Occipital lobe (tissue), 2 donors: ENCODE measurements around the gene HSH2D. TPM values are rescaled to one million over a fixed set of nuclear protein-coding genes. Genes with fewer than 3 reads are reported as not detected.
"Not testable (repeated sequence)": the region's sequence is repeated elsewhere in the genome, so short reads cannot be mapped to it uniquely, and the experiment has no call there.

Source experiments
- DNase-seq: peaks from one replicate; lab custom pipeline; 2025; lab: John Stamatoyannopoulos, UW
- total RNA-seq: library from RNA; depleted of rRNA; stranded (reverse); fragments of >200 nt; gene quantifications from one replicate; pipeline ENCODE4 v1.2.3, GENCODE V29; 2014

Gene HSH2D, protein sequence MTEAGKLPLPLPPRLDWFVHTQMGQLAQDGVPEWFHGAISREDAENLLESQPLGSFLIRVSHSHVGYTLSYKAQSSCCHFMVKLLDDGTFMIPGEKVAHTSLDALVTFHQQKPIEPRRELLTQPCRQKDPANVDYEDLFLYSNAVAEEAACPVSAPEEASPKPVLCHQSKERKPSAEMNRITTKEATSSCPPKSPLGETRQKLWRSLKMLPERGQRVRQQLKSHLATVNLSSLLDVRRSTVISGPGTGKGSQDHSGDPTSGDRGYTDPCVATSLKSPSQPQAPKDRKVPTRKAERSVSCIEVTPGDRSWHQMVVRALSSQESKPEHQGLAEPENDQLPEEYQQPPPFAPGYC
- not detected for total RNA-seq

DNA sequence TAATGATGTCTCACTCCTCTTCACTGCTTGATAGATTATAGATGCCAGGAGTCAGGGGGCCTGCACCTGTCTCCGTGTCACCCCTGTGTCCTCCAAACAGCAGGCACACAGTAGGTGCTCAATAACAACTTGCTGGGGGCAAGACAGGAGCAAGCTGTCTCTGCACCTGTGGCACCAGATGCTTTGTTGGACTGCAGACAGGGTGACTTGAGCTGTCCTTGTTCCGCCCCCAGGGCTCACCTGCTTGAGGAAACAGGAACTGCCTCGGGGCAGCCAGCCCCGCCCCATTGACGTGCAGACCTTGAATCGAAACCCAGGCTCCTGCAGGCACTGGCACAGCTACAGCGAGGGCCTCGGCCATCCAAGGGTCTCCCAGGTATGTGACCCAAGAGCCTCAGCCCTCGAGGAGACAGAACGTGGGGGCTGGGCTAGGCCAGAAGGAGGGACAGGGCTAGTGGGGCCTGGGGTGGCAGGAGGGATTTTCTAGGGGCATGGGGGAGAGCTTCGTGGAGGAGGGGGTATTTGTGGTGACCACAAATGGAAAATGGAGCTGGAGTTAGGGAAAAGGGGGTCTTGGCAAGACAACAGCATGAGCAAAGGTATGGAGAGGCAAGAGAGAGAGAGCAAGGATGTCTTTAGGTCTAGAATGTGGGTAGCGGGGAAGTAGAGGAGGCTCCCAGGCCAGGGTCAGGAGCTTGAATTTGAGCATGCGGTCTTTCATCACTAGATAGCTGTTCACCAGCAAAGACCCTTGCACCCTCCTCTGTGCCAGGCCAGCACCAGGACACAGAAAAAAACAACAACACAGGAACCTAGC, at the start of gene HSH2D:
Gene HSH2D, plus strand, starts transcription at position 287 of the 817 bp plus-strand sequence. CDS start 5,066 bp downstream, outside the sequence.
- no peak for DNase-seq

GRCh38 chr19:16094360-16095070, 49.0 kb upstream of the HSH2D start:
- no peak for DNase-seq

DNA sequence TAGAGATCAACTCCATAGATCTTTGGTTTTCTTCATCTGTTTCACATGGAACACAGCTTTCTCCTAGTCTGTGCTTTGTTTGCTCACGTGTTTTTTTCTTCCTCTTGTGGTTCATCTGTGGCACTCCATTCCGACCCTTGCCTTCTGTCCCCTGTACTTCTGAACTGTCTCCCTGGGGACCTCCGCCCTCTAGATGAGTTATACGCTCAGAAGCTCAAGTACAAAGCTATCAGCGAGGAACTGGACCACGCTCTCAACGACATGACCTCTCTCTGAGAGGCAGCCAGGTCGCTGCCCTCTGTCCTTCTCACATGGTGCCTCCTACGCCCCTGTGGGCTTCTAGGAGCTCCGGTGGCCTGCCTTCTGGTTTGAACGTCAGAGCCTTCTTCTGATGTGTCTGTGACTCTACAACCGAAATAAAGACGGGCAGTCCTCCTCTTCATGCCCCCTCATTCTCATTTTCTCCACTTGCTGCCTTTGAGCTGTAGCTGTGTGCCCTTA, 48.4 kb upstream of the HSH2D start:
- DNase-seq = no peak

- DNase-seq = no peak
These were observed 47.1 kb upstream of the HSH2D start for GRCh38 chr19:16096280-16096855.

- no peak for DNase-seq
These were observed 45.1 kb upstream of the HSH2D start for GRCh38 chr19:16098416-16098768.

- no peak for DNase-seq
These were observed 44.7 kb upstream of the HSH2D start for GRCh38 chr19:16098821-16099220.

DNA sequence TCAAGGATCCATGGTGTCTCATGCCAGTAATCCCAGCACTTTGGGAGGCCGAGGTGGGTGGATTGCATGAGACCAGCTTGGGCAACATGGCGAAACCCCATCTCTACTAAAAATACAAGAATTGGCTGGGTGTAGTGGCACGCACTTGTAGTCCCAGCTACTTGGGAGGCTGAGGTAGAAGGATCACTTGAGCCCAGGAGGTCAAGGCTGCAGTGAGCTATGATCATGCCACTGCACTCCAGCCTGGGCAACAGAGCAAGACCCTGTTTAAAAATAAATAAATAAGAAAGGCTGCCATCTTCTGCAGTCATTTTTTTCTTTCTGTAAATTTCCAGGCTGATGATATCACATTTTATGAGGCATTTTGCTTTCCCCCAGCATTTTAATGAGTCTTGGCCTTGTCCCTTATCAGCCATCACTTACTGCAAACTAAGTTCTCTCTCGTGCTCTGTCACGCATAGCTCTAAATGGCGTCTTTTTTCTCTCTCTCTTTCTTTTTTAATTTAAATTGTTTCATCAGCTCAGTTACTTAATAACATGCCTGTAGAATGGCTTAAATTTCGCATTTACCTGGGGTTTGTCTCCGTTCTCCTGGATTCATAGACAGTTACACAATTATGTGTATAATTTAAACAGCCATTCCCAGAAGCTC, 44.0 kb upstream of the HSH2D start:
- DNase-seq = not testable (repeated sequence)

- no peak for DNase-seq
These were observed 43.0 kb upstream of the HSH2D start for GRCh38 chr19:16100524-16100923.

DNA sequence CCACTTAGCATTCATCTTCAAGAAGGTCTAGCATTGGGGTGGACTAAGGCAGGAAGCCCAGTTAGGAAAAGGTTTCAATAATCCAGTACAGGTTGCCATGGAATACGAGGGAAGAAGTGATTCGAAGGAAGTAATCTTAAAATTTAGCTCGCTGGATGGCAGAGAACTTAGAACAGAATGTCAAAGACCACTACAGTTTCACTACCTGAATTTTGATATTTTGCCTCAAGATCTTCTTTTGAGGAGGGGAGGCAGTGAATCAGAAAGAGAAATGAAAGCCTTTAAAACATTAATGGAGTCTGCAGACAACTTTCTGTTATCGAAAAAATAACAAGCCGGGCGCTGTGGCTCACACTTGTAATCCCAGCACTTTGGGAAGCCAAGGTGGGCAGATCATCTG, 38.8 kb upstream of the HSH2D start:
- no peak for DNase-seq

DNA sequence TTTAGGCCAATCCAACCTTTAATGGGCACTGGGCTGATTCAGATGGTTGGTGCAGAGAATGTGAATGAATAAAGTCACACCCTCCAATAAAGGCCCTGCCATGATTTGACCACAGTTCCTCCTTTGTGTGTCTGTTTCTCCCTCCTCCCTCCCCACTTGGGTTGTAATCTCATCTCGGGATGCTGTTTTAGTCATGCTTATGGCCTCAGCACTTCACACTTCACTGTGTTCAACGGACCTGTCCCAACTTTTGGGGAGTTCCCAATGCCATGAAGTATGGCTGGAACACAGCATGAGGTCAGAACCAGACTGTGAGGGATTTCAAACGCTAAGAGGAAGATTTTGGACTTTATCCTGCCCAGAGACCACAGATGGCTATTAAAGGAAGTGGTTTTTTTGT, 37.4 kb upstream of the HSH2D start:
- no peak for DNase-seq

GRCh38 chr19:16111160-16111908, 32.2 kb upstream of the HSH2D start, which contains the start of gene RAB8A:
Gene RAB8A (plus strand): TSS chr19:16111889. CDS start chr19:16111902, 13 bp downstream.
- DNase-seq = peak; percentile 99

DNA sequence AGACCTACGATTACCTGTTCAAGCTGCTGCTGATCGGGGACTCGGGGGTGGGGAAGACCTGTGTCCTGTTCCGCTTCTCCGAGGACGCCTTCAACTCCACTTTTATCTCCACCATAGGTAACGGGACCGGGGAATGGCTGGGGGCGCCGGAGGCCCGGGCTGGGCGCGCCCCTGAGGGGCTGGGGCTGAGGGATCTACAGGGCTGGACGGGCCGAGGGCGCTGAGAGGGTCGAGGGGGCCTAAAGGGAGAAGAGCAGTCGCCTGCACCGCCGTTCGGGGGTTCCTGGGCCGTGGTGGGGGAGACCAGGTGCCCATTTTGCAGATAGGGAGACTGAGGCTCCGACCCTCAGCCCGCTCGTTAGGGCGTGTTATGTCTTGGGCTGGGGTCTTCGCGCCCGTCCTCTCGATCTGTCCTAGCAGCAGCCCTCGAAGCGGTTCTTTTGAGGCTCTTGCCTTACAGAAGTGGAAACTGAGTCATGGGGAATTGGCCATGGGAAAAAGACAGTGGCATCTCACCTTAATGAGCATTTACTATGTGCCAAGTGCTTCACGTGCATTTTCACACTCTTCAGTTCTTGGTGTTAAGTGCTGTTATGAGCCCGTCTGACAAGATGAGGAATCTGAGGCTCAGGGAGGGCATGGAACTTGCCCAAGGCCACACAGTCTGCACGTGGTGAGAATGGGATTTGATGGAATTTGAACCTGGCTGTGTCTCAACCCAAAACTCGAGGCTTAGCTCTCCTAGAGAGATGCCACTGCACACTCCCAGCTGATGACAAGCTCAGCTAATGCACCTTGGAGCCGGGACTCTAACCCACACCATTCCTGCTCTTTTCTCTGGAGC, 31.4 kb upstream of the HSH2D start:
- DNase-seq = no peak

GRCh38 chr19:16112778-16113177, 30.7 kb upstream of the HSH2D start:
- DNase-seq = no peak

GRCh38 chr19:16113727-16114126, 29.8 kb upstream of the HSH2D start:
- no peak for DNase-seq

GRCh38 chr19:16115301-16116039, 28.0 kb upstream of the HSH2D start:
- peak; percentile 5 for DNase-seq

GRCh38 chr19:16116067-16116466, 27.4 kb upstream of the HSH2D start:
- DNase-seq = no peak

DNA sequence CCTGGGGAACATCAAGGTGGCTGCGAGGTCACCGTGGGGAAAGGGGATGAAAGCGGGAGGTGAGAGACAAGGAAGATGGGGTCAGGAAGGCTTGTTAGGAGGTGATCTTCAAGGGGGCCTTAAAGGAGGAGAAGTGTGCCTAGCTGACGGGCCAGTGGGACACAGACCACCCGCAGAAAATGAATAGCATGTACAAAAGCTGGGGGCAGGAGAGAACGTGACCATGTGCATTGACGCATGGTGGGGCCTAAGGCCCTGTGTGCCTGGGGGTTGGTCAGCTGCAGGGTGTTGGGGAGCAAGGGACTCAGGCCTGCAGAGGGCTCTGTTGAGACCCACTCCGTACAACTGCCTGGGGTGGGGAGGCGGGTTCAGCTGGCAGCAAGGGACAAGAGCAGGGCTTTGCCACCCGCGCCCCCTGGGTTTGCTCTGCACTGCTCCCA, 25.9 kb upstream of the HSH2D start:
- DNase-seq = no peak

- DNase-seq = no peak
These were observed 24.9 kb upstream of the HSH2D start for GRCh38 chr19:16118489-16119033.
